Activated CD8-positive, alpha-beta memory T cell treated with anti-CD3 and anti-CD28 coated beads, Interleukin-2, amount 50 U/mL, for 1 hour (primary cell): ENCODE results near the gene PRDM11.

Experiments used
- DNase-seq: peaks from one replicate; pipeline ENCODE4 v3.0.0-alpha.2; 2020; ENCODE audit errors: extremely low read depth

The PRDM11 gene

DNA sequence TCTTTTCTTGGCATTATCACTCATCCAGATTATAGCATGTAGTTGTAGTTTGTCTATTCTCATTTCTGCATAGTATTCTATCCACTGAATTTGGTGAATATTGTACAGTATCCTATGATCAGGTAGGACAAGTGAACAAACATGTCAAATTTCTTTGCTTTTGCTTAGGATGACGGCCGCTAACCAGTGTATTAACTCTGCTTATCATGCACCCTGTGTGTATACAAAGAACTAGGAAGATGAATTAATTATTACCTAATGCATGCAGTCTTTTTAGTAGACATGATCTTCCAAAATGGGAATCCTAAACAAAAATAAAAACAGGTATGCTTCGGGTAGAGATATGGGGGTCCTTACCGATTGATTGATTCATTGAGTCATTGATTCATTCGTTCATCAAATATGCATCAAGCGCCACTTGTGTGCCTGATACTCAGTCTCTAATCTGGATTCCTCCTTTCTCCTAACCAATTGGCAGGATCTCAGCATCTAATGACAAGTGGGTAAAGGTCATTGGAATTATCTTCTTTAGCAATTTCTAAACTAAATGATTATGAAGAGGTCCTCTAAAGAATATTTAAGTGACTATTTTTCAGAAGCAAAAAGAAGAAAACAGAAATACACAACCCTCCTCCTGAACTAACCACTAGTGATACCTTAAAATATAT lies 27.9 kb downstream of the PRDM11 start:
- no peak for DNase-seq

DNA sequence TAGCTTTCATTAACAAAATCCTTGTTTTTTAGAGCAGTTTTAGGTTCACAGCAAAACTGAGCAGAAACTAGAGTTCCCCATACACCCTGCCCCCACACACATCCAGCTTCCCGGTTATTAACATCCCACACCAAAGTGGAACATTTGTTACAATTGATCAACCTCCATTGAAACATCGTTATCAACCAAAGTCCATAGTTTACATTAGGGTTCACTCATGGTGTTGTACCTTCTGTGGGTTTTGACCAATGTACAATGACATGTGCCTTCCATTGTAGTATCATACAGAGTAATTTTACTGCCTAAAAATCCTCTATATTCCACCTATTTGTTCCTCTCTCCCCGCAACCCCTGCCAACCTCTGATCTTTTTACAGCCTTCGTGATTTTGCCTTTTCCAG lies 28.5 kb downstream of the PRDM11 start:
- DNase-seq: no peak

DNA sequence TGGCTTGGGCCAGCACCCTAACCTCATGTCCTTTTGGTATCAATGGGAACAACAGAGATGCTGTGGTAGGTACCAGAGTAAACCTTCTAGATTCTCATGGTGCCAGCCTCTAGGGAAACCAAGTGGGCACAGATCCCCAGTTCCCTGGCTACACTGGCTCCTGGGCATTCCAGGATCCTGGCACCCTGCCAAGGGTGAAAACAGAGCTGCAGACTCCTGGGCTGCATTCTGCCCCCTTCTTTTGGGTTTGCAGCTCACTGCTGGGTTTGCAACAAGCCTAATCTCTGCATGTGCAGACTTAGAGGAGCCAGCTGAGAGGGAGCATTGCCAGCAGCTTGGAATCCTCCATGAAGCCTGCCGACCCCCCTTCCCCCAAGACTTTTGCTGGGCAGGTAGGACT lies 30.6 kb downstream of the PRDM11 start:
- no peak for DNase-seq

DNA sequence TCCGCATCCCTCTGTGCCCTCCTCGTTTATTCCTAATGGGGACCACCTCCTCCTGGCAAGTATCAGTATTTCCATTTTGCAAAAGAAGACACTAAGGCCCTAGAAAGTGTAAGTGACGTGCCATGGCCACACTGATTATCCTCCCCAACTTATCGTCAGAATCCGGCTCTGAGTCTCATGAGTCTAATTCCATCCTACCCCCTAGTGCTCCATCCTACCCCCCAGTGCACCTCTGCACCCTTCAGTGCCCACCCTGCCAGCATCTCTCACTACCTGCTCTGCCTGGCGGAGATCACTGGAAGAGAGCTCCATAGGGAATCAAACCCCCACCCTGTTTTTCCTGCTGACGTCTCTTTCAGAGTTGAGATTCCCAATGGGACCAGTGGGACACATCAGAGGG lies 31.8 kb downstream of the PRDM11 start:
- no peak for DNase-seq

DNA sequence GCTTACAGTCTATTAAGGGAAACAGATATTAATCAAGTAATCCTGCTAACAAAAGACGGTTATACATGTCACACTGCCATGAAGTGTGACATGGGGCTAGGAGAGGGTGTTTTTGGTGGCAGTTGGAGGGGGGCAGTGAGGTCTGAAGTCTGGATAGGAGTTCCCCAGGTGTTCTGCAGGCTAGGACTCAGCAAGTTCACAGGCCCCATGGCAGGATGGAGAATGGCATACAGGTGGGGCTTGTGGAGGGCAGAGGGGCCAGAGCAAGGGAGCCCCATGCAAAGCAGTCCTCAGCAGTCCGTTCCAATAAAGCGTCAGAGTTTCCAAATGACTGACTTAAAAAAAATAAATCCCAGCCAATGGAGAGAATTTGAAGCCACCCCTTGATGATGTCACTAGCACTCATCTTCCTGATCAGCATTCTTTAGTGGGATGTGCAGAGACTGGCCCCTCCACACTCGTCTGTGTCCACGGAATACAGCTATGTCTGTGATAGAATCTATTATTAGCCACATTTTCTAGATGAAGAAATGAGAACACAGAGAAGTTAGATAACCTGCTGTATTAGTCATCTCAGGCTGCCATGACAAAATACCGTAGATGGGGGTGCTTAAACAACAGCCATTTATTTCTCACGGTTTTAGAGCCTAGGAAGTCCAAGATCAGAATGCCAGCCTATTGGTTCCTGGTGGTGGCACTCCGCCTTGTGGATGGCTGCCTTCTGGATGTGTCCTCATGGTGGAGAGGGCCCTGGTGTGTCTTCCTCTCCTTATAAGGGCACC lies 32.6 kb downstream of the PRDM11 start:
- DNase-seq: no peak

DNA sequence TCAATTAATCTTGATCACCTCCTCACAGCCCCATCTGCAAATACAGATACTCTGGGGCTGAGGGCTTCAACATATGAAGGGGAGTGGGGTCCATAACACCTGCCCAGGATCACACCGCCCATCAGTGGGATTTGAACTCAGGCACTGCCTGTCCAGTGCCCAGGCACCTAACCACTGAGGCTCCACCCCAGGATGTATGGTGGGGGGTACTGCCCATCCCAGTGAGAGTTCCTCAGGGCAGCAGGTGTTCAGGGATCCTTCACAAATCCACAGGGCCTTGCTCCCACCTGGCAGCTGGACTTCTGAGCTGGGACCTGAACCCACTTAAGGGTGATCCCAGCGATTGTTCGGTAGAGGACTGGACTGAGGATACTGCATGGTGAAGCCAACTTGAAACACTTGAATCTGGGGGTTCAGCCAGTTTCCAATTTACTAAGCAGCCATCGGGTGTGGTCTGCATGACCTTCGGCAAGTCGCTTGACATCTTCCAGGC lies 33.3 kb downstream of the PRDM11 start:
- no peak for DNase-seq

DNA sequence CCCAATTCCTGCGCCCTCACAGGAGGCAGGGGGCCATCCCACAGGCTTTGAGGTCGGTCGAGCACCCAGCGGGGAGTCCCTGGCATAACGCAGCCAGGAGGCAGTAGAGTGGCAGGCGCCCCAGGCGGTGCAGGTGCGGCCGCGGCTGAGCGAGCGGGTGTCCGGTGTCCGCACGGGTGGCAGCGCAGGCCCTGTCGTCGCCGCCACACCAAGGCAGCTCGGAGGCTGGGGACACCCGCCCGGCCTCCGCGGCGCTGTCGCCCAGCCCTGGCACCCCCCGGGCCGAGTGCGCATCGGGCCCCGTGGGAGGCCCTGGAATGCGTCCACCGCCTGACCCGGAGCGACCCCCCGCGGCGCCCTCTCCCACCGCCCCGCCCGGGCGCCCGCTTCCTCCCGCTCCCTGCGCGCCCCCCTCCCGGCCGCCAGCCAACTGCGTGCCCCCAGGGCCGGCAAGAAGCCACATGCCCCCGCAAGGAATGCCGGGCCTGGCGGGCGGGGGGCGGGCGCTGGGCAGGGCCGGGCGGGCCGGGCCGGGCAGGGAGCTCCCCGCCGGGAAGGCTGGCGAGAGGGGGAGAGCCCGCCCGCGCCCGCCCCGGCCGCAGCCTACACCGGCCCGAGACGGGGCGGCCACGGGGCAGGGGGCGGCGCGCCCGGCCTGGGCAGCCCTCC lies 33.9 kb downstream of the PRDM11 start:
- no peak for DNase-seq

DNA sequence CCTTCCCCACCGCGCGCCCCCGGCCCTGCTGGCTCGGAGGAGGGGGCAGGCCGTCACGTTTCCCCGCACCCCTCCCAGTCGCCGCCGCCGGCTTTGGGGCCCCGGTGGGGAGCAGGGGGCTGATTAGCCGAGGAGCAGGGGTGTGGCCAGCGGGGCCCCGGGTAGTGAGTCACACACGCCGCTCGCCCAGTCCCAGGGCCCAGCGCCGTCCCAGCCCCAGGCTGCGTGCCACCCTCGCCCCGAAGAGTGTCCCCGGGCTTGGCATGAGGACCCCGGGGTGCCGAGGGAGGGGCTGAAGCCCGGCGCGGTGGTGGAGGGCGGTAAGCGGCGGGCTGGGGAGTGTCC lies 34.4 kb downstream of the PRDM11 start:
- no peak for DNase-seq

DNA sequence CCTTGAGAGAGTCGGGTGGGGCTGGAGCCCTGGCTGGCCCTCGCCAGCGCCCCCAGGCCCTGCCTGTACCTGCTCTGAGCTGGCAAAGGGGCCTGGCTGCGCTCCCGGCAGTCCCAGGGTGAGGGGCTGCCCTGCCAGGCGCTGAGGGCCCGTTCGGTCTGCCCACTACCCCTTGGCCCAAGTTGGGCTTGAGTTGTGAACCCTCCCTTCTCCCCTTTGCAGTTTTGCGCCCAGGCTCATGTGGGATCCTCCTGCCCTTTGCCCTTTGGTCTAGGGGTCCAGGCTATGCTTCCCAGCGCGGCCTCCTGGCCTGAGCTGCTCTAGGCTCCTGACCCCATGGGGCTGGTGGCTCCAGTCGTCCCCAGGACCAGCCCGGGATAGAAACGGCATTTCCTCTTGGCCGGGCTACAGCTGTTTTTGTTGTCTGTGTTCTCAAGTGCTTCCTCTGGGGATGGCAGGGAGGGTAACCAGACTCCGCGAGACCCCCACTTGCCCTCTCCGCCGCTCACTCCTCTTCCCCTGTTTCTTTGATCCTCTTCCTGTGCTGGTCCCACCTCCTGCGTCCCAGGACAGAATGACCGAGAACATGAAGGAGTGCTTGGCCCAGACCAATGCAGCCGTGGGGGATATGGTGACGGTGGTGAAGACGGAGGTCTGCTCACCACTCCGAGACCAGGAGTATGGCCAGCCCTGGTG lies 34.9 kb downstream of the PRDM11 start:
- DNase-seq: no peak

DNA sequence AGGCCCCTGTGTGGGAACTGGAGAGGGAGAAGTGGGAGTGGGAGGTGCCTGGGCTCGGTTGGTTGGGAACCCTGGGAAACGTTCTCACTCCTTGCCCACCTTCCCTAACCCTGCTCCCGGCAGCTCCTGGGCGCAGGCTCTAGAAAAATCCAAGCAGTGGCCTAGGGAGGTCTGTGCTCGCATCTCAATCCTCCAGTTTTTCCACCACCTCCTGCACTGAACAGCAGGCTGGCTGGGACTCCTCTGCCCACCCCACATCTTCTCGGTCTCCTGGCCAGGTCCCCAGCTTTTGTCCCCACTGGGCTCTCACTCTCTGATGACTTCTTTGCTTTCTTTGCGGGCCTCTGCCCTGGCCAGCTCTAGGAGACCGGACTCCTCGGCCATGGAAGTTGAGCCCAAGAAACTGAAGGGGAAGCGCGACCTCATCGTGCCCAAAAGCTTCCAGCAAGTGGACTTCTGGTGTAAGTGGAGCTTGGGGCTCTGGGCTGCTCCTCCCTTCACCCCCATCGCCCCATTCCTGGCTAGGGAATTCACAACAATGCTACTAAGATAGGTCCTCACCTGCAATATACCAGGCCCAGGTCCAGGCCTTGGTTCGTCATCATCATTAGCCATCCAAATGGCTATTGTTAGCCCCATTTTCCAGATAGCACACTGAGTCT lies 35.6 kb downstream of the PRDM11 start:
- DNase-seq: no peak

DNA sequence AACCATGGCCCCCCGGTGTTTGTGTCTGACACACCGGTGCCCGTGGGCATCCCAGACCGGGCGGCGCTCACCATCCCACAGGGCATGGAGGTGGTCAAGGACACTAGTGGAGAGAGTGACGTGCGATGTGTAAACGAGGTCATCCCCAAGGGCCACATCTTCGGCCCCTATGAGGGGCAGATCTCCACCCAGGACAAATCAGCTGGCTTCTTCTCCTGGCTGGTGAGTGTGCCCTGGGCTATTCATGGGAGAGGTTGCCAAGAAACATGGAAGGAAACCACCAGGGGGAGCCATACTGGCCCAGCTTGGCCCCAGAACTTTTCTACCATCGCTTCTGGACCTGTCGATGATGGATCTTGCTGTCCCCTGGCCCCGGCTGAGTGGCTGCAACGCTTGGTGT lies 36.5 kb downstream of the PRDM11 start:
- no peak for DNase-seq

DNA sequence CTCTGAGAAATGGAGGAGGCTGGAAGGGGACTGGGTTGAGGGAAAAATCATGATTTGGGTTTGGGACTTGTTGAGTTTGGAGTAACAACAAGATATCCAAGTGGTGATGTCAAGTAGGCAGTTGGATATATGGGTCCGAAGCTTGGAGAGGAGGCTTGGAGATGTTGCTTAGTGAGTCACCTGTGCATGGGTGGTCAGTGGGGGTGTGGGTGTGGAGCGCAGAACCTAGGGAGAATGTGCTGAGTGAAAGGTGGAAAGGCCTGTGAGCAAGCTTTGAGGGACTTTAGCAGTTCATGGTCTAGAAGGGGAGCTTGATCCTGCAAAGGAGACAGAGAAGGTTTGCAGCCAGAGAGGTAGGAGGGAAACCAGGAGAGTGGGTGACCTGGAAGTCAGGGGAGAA lies 38.2 kb downstream of the PRDM11 start:
- DNase-seq: no peak

DNA sequence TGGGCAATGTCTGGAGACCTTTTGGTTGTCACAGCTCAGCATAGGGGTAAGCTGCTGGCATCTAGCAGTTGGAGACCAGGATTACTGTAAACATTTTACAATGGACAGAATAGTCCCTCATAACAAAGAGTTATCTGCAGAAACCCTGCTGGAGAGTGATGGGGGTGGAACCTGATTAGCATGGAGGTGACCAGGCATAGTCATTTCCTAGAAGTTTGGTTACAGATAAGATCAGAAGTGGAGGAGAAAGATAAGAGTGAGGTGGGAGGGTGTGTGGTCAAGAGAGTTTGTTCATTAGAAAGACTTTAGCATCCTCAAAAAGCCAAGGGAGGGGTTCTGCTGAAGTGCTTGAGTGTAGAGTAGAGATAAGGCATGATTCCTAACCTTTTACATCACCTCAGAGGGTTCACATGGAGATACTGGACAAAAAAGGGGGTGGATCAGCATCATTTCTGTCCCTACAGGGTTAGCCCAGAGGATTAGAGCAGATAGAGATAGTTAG lies 38.8 kb downstream of the PRDM11 start:
- DNase-seq: no peak

DNA sequence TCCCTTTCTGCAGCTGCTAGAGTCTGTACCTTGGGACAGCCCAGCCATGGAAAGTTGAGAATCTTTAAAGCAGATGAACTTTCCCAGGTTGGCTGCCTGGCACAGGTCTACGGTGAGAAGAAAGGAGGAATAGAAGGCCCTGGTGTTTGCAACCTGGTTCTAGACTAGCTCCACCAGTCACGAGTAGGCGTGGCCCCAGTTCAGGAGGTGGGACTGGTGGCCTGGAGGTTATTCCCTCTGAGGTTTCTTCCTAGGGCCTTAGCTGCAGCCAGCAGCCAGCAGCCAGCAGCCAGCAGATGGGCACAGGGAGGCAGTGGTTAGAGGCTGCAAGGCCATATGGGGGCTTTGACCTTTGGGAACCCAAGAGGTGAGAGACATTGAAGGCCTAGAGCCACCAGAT lies 40.9 kb downstream of the PRDM11 start:
- no peak for DNase-seq

DNA sequence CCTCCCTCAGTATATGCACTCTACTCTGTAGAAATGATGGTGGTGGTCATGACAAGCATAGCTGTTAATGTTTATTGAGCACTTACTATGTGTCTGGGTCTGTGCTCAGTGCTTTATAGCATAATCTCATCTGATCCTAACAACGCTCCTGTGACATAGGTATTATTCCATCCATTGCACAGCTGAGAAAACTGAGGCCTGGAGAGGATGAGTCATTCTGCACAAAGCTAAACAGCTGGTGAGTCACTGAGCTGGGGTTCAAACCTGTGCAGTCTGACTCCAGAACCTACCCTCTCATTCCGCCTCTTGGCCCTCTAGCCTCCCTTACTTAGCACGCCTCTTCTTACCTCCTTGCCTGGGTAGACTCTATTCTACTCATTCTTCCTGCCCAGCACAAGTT lies 41.7 kb downstream of the PRDM11 start:
- no peak for DNase-seq

DNA sequence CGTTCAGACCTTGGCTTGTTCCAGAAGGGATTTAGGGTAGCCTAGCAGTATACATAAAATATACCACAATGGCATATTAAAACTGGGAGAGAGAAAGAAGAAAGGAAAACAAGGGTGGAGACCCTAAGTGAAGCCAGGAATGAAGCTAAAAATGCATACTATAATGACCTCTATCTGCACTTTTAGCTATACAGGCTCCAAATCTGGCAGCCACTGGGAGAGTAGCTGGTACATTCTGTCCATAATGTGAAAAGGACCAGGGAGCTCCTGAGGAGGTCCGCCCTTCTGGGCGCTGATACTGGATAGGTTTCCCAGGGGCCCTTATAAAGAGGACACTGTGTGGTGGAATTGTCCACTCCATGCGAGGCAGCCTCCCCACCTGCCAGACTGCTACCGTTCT lies 42.8 kb downstream of the PRDM11 start:
- no peak for DNase-seq

DNA sequence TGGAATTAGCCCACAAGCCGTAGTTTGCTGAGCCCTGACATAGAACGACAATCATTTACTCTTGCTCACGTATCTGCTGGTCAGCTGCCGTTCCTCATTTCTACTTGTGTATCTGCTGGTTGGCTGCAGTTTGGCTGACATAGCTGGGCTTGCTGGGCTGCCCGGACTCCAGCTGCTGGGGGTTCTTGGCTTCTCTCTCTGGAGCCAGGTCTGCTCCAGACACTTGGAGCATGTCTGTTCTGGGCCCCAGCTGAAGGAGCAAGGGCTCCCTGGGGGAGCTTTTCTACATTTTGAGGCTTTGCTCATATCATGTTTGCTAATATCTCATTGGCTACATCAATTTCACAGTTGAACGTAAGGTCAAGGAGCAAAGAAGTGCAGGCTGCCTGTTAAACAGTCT lies 47.3 kb downstream of the PRDM11 start:
- DNase-seq: no peak

DNA sequence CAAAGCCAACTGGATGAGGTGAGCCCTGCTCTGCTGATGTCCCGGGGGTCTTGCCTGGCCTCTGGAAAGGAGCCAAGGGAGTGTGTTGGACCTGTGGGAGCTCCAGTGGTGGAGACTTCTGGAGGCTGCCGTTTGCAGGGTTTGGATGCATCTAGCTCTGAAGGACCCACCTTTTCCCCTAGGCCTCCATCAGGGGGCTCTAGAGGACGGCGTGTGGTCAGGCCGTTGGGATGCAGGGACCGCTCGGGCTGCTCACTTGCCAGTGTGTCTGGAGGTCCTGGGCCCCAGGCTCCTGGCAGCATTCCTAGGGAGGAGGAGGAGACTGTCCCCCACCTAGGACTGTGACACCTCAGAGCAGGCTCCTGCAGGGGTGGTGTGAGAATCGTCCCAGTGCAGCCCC lies 58.3 kb downstream of the PRDM11 start:
- DNase-seq: no peak

DNA sequence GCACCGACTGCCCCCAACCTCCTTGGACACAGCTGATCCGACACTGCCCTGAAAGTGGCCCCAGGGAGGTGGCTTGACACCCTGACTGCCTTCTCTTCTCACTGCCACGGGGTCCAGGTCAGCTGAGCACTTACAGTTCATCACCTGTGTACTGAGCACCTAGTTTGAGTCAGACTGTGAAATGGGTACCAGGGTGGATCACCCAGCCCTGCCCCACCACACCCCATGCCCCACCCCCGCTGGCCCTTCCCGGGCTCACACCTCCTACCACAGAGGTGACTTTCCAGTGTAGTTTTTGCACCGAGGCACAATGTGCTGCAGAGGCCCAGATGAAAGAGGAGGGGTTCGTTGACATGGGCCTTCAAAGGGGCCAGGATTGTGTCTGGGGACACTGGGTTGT lies 59.5 kb downstream of the PRDM11 start:
- DNase-seq: no peak

DNA sequence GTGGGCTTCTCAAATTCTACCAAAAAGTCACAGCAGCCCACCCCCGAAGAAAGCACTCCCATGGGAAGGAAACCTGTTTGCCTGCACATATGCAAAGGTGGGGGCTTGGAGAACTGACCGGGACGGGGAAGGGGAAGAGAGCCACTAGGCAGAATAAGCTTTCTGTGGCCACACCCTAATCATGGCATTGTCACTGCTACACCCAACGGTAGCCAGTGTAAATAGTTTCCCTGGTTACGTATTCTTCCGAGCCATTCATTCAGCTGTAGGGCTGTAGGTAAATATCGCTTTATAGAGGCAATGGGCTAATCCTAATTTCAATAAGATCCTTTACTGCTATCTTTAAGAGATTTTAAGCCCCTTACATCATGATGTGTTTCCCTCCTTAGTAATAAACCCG lies 61.7 kb downstream of the PRDM11 start:
- DNase-seq: no peak

DNA sequence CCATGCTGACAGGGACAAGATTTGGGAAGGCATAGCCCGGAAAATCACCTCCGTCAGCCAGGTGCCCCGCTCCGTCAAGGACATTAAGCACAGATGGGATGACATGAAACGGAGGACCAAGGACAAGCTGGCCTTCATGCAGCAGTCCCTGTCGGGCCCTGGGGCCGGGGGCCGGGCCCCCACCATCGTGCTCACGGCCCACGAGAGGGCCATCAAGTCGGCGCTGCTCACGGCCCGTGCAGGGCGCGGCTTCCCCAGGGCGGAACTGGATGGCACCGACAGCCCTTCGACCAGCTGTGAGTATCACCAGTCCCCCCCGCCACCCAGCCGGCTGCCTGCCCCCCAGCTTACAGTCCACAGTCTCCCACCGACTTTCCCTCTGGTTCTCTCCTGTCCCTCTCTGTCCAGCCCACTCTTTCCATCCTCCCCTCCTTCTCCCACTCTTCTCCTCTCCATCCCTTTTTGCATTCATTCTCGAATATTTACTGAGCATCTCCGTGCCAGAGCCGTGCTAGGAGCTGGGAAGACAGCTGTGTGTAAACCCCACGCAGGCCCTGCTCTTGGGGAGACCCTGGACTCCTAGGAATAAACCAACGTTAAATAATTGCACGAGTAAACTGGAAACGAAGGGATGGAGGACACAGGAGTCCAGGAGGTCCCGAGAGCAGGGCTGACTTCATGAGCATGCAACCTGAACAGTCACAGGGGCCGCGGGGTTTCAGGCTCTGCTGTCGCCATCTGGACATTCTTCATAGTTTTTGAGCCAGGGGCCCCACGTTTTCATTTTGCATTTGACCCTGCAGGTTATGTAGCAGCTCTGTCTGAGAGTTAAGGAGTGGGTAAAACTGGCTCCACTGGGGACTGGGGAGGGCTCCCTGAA lies 62.8 kb downstream of the PRDM11 start:
- DNase-seq: no peak
